Airway epithelial cell (primary cell): ENCODE data around the gene TBC1D28. TPM values are rescaled to one million over a fixed set of nuclear protein-coding genes. Genes with fewer than 3 reads are reported as not detected.

Source experiments
- total RNA-seq: library from RNA; depleted of rRNA; stranded (reverse); fragments of >200 nt; gene quantifications from 2 replicates; pipeline ENCODE4 v1.2.3, GENCODE V29; 2015

Gene TBC1D28
- not detected in 2 replicates for total RNA-seq

DNA sequence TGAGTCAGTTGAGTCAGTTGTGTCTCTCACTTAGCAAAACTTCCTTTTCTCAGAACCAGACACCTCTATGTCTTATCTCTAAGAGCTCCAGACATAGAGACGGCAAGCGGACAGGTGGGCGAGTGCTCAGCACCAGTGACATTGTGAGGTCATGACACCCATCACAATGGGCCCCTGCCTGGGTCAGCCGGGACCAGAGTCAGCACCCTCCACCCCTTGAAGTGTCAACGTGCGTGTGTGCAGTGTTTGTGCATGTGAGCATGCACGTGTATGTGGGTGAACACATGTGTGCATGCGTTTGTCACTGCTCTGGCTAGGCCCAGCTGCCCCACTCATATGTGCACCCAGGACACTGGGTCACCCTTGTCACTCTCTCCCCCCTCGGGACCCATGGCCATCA lies at the start of gene TBC1D28:
Gene TBC1D28 (minus strand): TSS at position 101 of the 400 bp plus-strand sequence. CDS start 3,039 bp downstream, outside the sequence.

DNA sequence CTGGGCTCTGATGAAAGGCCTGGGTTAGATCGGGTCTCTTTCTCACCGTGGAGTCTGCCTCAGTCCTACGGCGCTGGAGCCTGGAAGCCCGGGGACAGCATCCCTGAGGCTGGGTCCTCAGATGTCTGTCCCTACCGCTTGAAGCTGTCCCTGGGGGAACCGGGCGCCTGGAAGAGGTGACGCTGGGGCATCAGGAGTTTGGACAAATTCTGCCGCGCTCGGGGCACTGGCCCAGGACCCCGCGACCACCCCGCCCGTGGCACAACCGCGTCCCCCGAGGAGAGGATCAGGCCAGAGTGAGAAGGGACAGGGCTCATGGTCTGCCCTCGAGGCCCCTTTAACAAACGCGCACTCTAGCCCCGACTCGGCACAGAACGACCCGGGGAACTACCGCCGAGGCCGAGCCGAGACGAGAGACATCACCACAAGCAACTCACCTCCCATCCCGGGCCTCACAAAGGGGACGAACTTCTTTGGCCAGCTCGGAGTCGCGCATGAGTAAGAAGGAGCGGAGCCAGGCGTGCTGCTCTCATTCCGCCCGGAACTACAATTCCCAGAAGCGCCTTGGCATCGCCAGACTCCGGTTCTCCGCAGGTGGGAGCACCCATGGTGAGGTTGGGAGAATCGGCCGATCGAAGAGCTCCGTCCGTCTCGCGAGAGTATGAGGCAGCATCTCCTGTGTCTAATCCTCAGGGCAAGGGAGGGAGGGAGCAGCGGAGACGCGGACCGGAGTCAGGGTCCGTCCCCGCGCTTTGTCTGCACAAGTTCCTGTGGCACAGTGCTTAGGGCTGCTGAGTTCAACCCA lies 37.8 kb upstream of the TBC1D28 start, which contains the start of gene FOXO3B:
Gene FOXO3B (minus strand): TSS at position 548 of the 805 bp plus-strand sequence. CDS start 663 bp downstream, outside the sequence.

Other genes starting within 250 kb of the TBC1D28 start
- gene LGALS9C, start 167.6 kb downstream of the TBC1D28 start, total RNA-seq, result 0.65 and 1.6 TPM in 2 replicates
- gene FOXO3B, start 37.9 kb upstream of the TBC1D28 start, total RNA-seq, result 2.8 and 5.9 TPM in 2 replicates
- 0.09 TPM in 1 of 2 replicates, not detected in the other for gene FBXW10, start 99.7 kb upstream of the TBC1D28 start, total RNA-seq
- 42.7 and 44.2 TPM in 2 replicates for gene TVP23B, start 136.8 kb upstream of the TBC1D28 start, total RNA-seq
- gene PRPSAP2, start 213.7 kb upstream of the TBC1D28 start, total RNA-seq, result 30.9 and 34.6 TPM in 2 replicates